AG08395 (cell line): ENCODE data around the gene NRGN.
"Not testable (repeated sequence)": the region's sequence is repeated elsewhere in the genome, so short reads cannot be mapped to it uniquely, and the experiment has no call there.

ENCODE experiments used
- DNase-seq: peaks from one replicate; pipeline ENCODE4 v3.0.0; 2012; ENCODE audit warnings: mixed read lengths, low spot score

The NRGN gene

GRCh38 chr11:124758355-124759265 is 18.9 kb downstream of the NRGN start:
- peak; percentile 68 for DNase-seq

DNA sequence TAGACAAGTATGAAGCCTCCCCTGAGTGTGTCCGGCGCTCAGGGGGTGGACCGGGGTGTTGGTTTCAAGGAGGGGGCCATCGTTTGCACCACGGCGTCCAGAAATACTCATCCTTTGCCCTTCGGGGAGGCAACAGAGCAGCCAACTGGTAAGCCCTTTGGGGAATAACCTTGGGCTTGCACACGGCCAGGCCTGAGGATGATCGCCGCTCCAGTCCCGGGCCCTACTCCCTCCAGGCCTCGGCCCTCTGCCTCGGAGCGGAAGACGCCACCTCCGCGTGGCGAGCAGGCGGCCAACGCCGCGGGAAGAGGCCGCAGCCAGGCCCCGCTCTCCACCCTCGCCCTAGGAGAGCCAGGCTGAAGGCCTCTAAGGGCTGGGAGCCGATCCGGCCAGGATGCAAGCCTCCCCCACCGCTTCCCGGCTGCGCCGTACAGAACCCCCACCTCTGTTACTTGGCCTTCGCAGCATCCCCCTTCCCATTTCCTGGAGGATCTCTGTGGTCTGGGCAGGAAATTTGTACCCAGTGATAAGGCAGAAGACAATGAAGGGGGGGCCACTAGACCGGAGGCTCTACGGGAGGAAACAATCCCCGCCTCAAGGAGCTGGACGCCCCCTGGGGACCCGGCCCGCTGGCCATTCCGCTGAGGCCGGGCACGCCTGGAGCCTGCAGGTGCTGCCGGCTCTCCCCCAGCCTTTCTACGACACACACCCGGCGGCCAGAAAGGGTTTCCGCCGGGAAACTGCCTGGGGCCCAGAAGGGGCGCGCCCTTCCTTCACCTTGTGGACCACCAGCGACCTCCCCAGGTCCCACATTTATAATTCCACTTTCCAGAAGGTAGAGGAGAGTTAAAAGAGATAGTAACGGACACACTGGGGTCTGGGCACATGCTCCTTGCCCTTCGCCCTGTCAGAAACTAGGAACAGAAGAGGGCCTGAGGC is 19.8 kb downstream of the NRGN start:
- DNase-seq: no peak

DNA sequence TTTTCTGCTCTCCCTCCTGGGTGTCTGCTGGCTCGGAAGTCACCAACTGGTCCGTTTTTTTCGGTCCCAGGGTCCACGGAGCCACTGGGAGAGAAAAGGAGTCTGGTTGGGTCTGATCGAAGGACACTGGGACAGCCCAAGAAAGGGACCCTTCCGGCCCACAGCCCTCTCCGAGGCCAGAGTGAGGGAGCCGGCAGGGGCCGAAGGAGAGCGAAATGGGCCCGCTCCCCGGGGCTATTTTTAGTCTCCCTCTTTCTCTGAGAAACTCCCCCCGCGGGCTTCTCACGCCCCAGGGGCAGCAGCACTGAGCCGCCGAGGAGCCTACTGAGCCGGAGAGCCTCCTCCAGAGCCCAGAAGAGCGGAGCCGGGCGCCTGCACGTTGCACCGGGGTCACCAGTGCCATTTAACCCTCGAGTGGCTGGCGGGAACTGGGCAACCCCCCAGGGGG is 20.5 kb downstream of the NRGN start:
- no peak for DNase-seq

- no peak for DNase-seq
These were observed 21.1 kb downstream of the NRGN start for GRCh38 chr11:124760806-124761205.

- no peak for DNase-seq
These were observed 21.8 kb downstream of the NRGN start for GRCh38 chr11:124761301-124762104.

DNA sequence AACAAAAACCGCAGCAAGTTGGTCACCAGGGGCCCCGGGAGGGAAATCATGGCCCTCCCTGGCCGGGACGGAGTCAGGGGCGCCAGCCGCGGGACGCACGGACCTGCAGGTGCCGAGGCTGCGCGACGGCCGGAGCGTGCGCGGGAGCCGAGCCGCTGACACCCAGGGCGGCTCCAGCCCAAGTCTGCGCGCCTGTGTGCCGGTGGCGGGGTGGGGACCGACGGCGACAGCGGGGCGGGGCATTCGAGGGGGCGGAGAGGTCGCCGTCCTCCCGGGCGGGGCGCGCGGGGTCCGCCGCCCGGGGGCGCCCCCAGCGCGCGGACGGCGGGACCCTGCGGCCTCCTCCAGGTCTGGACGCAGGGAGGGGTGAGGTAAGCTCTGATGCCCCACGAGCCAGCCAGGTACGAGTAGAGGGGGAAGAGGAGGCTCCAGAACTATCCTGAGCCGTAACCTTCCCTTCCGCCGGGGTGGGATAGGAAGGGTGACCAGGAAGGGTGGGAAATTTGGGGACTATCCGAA is 22.4 kb downstream of the NRGN start, which contains the start of gene ESAM:
TSS of gene ESAM (minus strand) at position 186 of the 519 bp plus-strand sequence. CDS start at position 50, 136 bp downstream.
- no peak for DNase-seq

- DNase-seq: no peak
These were observed 22.9 kb downstream of the NRGN start for GRCh38 chr11:124762624-124763155.

GRCh38 chr11:124763156-124763947 is 23.6 kb downstream of the NRGN start:
- DNase-seq: peak; percentile 61

DNA sequence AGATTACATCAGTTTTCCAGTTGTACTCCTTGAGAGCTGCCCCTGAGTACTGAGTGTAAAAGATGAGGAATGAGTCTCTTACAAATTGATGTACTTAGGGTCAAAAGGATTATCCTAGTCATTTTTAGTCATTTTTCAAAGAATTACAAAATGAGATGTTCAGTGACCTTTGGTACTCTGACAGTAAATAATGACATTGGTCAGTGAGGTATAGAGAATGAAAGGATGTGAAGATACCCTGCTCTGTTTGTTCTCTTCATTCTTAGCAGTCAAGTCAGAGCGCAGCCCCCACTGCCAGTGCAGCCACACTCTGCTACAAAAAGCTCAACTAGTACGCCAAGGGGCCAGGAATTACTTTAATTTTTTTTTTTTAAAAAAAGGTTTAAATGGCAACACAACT is 26.4 kb downstream of the NRGN start:
- no peak for DNase-seq

GRCh38 chr11:124768914-124769313 is 29.2 kb downstream of the NRGN start:
- DNase-seq: no peak

GRCh38 chr11:124769806-124770774 is 30.3 kb downstream of the NRGN start:
- no peak for DNase-seq

DNA sequence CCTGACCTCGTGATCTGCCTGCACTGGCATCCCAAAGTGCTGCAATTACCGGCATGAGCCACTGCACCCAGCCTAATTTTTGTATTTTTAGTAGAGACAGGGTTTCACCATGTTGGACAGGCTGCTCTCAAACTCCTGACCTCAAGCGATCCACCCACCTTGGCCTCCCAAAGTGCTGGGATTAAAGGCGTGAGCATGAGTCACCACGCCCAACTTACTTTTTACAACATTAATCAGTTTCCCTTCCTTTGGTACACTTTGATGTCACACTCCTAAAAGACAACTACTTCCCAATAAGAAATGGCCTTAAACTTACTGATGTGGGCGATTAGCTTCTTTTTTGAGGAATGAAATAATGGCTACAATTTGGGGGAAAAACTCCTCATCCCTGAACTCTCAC is 31.2 kb downstream of the NRGN start:
- DNase-seq: not testable (repeated sequence)

DNA sequence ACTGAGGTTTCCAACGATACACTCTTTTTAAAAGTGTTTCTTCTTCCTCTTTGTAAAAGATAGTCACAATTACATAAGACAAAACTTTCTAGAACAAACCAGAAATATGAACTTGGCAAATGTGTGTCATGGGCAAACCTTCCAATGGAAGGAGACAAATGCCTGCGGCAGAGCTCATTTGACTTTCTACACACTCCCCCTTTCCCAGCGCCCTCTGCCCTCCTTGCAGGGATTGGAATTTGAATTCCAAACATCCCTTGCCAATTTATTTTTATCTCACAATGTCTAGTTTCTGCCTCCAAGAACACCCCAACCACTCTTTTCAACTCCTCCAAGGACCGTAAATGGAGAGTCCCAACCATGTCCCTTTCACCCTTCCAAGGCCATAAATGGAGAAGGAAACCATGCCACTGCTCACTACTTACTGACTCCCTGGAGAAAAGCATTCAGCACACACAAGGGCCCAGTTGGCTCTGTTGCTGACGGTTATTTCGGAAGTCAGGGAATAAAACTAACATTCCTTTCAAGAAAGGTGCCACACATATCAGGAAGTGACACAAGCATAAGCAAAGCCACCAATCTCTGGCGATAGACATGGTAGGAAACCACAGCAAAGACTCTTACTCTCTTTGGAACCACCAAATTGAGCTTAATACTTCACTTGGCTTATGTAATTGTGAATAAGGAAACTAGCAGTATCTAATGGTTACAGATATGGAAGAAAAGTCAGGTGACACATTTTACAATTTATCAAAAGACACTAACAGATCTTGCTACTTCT is 37.3 kb downstream of the NRGN start:
- DNase-seq: no peak

DNA sequence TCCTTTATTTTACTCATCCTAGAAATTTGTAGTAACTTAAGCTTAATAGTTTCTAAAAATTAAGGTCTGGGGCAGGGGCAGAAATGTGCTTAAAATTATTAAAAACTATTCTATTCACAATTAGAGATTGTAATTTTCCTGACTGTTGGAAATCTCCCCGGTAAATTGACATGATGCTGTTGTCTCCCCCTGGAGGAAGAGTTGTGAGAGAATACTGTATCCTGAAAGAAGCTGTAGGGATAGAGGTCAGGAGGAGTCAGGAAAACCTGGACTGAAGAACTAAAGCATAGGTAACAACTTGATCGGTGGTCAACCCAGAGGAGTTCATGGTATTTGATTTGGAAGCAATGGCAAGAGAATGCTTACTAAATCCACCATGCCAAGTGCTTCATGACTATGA is 38.5 kb downstream of the NRGN start:
- no peak for DNase-seq

DNA sequence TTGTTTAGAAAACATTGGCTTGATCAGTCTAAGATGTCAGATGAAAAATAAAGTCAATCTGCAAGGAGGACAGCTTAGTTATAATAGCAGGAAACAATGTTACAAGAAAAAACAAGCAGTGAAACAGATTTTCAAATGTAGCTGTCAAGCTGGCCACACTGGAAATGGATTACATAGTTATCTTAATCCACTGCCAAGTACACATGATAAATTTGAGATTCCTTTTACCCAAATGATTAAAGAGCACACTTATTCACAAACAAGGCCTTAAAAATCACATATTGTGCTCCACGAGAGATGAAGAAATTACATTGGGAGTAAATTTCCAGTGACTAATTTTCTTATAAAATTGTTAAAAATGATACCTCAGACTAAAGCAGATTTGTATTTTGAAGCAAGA is 39.8 kb downstream of the NRGN start:
- DNase-seq: no peak

GRCh38 chr11:124783002-124783401 is 43.3 kb downstream of the NRGN start:
- no peak for DNase-seq

DNA sequence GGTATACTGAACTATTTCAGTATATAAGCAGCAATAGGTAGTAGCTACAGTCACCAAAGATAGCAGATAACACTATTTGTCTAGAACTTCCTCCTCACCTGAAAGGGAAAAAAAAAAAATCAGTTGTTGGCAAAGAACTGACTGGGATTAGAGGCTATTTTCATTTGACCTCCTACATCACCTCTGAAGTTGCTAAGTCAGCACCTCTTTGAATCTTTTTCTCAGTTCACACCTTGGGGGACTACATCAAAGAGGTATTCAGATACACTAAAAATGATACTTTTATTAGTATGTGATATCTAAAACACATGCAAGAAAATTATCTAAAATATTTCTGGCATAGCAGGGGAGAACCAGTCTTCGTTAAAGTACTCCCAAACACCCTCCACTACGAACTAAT is 44.3 kb downstream of the NRGN start:
- DNase-seq: no peak

GRCh38 chr11:124788521-124788920 is 48.8 kb downstream of the NRGN start:
- peak; percentile 27 for DNase-seq
